Cardiac fibroblast (primary cell): ENCODE measurements around the gene SGMS2.
"Not testable (repeated sequence)": the region's sequence is repeated elsewhere in the genome, so short reads cannot be mapped to it uniquely, and the experiment has no call there.

Experiments used
- DNase-seq, 2 donors: peaks; one replicate each; pipeline versions ENCODE4 v3.0.0 to v3.0.0-alpha.2; 2010; ENCODE audit warnings: low read depth in 2 of 2
- H3K4me3 ChIP-seq, 2 donors: replicated peaks in 1 of 2; 1 replicate in 1 of 2; 2 replicates in 1 of 2; pipeline ENCODE4 v1.5.1; 2011; ENCODE audit warnings: low read depth in 2 of 2, low read length in 2 of 2, mild to moderate bottlenecking in 2 of 2, moderate library complexity in 1 of 2
- CTCF ChIP-seq: IDR thresholded peaks from one replicate; pipeline ENCODE4 v1.5.1; 2011; ENCODE audit warnings: low read depth, mild to moderate bottlenecking, low read length, inconsistent platforms

The SGMS2 gene

GRCh38 chr4:107908377-107908776 lies 83.6 kb downstream of the SGMS2 start:
- no peak overlapping the region for H3K4me3 ChIP-seq
- DNase-seq, result no peak
- TF ChIP-seq CTCF, result no peak

- H3K4me3 ChIP-seq, result no peak overlapping the region
- TF ChIP-seq CTCF, result peak; percentile 50
- peak; percentile 87 to 89 for DNase-seq
Observed at GRCh38 chr4:107913283-107913899, 88.7 kb downstream of the SGMS2 start.

GRCh38 chr4:107915220-107915619 lies 90.5 kb downstream of the SGMS2 start:
- no peak for DNase-seq
- no peak overlapping the region for H3K4me3 ChIP-seq
- TF ChIP-seq CTCF, result no peak

- H3K4me3 ChIP-seq, result no peak overlapping the region
- DNase-seq, result no peak
- TF ChIP-seq CTCF, result no peak
Observed at GRCh38 chr4:107916623-107917022, 91.9 kb downstream of the SGMS2 start.

- H3K4me3 ChIP-seq, result no peak overlapping the region
- no peak for DNase-seq
- TF ChIP-seq CTCF, result no peak
Observed at GRCh38 chr4:107917500-107917899, 92.8 kb downstream of the SGMS2 start.

GRCh38 chr4:107922486-107923473 lies 98.0 kb downstream of the SGMS2 start:
- no peak for TF ChIP-seq CTCF
- peak in 1 of 2 donors; percentile 43 for DNase-seq
- no peak overlapping the region for H3K4me3 ChIP-seq

- not testable (repeated sequence) for DNase-seq, H3K4me3 ChIP-seq
Observed at GRCh38 chr4:107925713-107926112, 101.0 kb downstream of the SGMS2 start.

GRCh38 chr4:107926875-107927274 lies 102.1 kb downstream of the SGMS2 start:
- not testable (repeated sequence) for DNase-seq, H3K4me3 ChIP-seq
